HEK293T (cell line): ENCODE results near the gene MOSPD2.

ENCODE experiments used
- CTCF ChIA-PET: fragments of 350-600 bp; formaldehyde crosslinking; extraction: SDS; loops from one replicate; lab custom pipeline; 2021; ENCODE audit warnings: antibody characterized with exemption, inconsistent platforms; lab: Yijun Ruan, JAX
- POLR2A ChIA-PET: fragments of 350-600 bp; formaldehyde crosslinking; extraction: SDS; loops from one replicate; lab custom pipeline; 2020; ENCODE audit warnings: antibody characterized with exemption, inconsistent platforms; lab: Yijun Ruan, JAX
- DNase-seq: peaks from one replicate; pipeline ENCODE4 v3.0.0; 2012; ENCODE audit warnings: mixed read lengths; ENCODE audit errors: extremely low spot score
- ARNT ChIP-seq: fragments of 450-650 bp; IDR thresholded peaks from 2 replicates; pipeline ENCODE4 v1.6.1; 2017; ENCODE audit warnings: mild to moderate bottlenecking
- BHLHE40 ChIP-seq: fragments of 450-650 bp; IDR thresholded peaks from 2 replicates; pipeline ENCODE4 v1.6.1; 2016; ENCODE audit warnings: mild to moderate bottlenecking, moderate library complexity, borderline replicate concordance
- CTBP1 ChIP-seq: fragments of 450-650 bp; IDR thresholded peaks from 2 replicates; pipeline ENCODE4 v1.6.1; 2016; ENCODE audit warnings: borderline replicate concordance
- ELF4 ChIP-seq: fragments of 450-650 bp; IDR thresholded peaks from 2 replicates; pipeline ENCODE4 v1.6.1; 2017; ENCODE audit warnings: antibody characterized with exemption
- FOXA1 ChIP-seq: fragments of 450-650 bp; IDR thresholded peaks from 2 replicates; pipeline ENCODE4 v1.6.1; 2016; ENCODE audit warnings: mild to moderate bottlenecking
- FOXK2 ChIP-seq: fragments of 450-650 bp; IDR thresholded peaks from 2 replicates; pipeline ENCODE4 v1.6.1; 2016; ENCODE audit warnings: mild to moderate bottlenecking
- FOXM1 ChIP-seq: fragments of 450-650 bp; IDR thresholded peaks from 2 replicates; pipeline ENCODE4 v1.6.1; 2017; ENCODE audit warnings: mild to moderate bottlenecking, borderline replicate concordance
- HDGF ChIP-seq: fragments of 450-650 bp; IDR thresholded peaks from 2 replicates; pipeline ENCODE4 v1.6.1; 2017; ENCODE audit warnings: antibody characterized with exemption, borderline replicate concordance
- L3MBTL2 ChIP-seq: fragments of 450-650 bp; conservative IDR thresholded peaks from 2 replicates; pipeline ENCODE4 v1.6.1; 2016; ENCODE audit warnings: mild to moderate bottlenecking
- LEF1 ChIP-seq: fragments of 450-650 bp; IDR thresholded peaks from 2 replicates; pipeline ENCODE4 v1.6.1; 2017; ENCODE audit warnings: mild to moderate bottlenecking, borderline replicate concordance
- NFRKB ChIP-seq: fragments of 450-650 bp; IDR thresholded peaks from 2 replicates; pipeline ENCODE4 v1.6.1; 2016; ENCODE audit warnings: mild to moderate bottlenecking, moderate library complexity
- PKNOX1 ChIP-seq: fragments of 450-650 bp; IDR thresholded peaks from 2 replicates; pipeline ENCODE4 v1.6.1; 2016
- SP1 ChIP-seq: fragments of 450-650 bp; IDR thresholded peaks from 2 replicates; pipeline ENCODE4 v1.6.1; 2017
- SUZ12 ChIP-seq: fragments of 450-650 bp; IDR thresholded peaks from 2 replicates; pipeline ENCODE4 v1.6.1; 2016; ENCODE audit warnings: mild to moderate bottlenecking
- TARDBP ChIP-seq: fragments of 450-650 bp; IDR thresholded peaks from 2 replicates; pipeline ENCODE4 v1.6.1; 2016
- ZNF384 ChIP-seq: fragments of 450-650 bp; IDR thresholded peaks from 2 replicates; pipeline ENCODE4 v1.6.1; 2016

Gene MOSPD2

GRCh38 chrX:14919407-14919806 is 46.2 kb downstream of the MOSPD2 start:
- no peak for DNase-seq
- TF ChIP-seq TARDBP (no peak), PKNOX1 (peak; percentile 50)
- ChIA-PET POLR2A (no interaction called here), CTCF (interaction anchor here (0.5 kb wide), 1 partner anchor 1972 kb away, joined by 4 read pairs; no protein-coding TSS in a partner anchor)

GRCh38 chrX:14920196-14920595 is 47.0 kb downstream of the MOSPD2 start:
- CTCF ChIA-PET, result no interaction called here
- DNase-seq, result no peak
- no peak for TF ChIP-seq FOXK2
- no peak for TF ChIP-seq FOXM1
- TF ChIP-seq TARDBP, result no peak
- TF ChIP-seq L3MBTL2, result no peak
- no peak for TF ChIP-seq ARNT
- no peak for TF ChIP-seq PKNOX1
- POLR2A ChIA-PET, result no interaction called here

GRCh38 chrX:14922437-14922836 is 49.2 kb downstream of the MOSPD2 start:
- POLR2A ChIA-PET, result no interaction called here
- no peak for DNase-seq
- TF ChIP-seq PKNOX1 (no peak), SP1 (no peak), FOXM1 (no peak), SUZ12 (no peak), NFRKB (no peak), TARDBP (no peak), LEF1 (no peak), FOXK2 (no peak), HDGF (no peak), ELF4 (no peak), CTBP1 (no peak), BHLHE40 (no peak), FOXA1 (no peak)
- CTCF ChIA-PET, result no interaction called here

- no peak for DNase-seq
- ChIA-PET POLR2A (no interaction called here), CTCF (no interaction called here)
- TF ChIP-seq CTBP1, result no peak
- no peak for TF ChIP-seq FOXM1
- no peak for TF ChIP-seq FOXK2
- no peak for TF ChIP-seq TARDBP
- no peak for TF ChIP-seq BHLHE40
- TF ChIP-seq LEF1, result no peak
- no peak for TF ChIP-seq HDGF
- no peak for TF ChIP-seq L3MBTL2
- TF ChIP-seq NFRKB, result no peak
- TF ChIP-seq ZNF384, result no peak
- TF ChIP-seq FOXA1, result no peak
- TF ChIP-seq PKNOX1, result no peak
- no peak for TF ChIP-seq SP1
- TF ChIP-seq SUZ12, result no peak
- TF ChIP-seq ARNT, result no peak
Measured at GRCh38 chrX:14923761-14924160, 50.5 kb downstream of the MOSPD2 start.

- no peak for DNase-seq
- ChIA-PET CTCF (no interaction called here), POLR2A (no interaction called here)
- TF ChIP-seq PKNOX1 (no peak), FOXK2 (no peak), FOXM1 (no peak), BHLHE40 (no peak), TARDBP (no peak), ARNT (no peak), SP1 (no peak), LEF1 (no peak), HDGF (no peak), FOXA1 (no peak), SUZ12 (no peak), ELF4 (no peak), L3MBTL2 (no peak), CTBP1 (no peak), ZNF384 (no peak)
Measured at GRCh38 chrX:14926471-14926870, 53.2 kb downstream of the MOSPD2 start.

- DNase-seq, result no peak
- POLR2A ChIA-PET, result no interaction called here
- TF ChIP-seq LEF1 (no peak), PKNOX1 (no peak), ZNF384 (no peak), HDGF (no peak), FOXM1 (no peak), FOXA1 (no peak), SP1 (no peak), L3MBTL2 (no peak), FOXK2 (no peak), SUZ12 (no peak)
- CTCF ChIA-PET, result no interaction called here
Measured at GRCh38 chrX:14927401-14927800, 54.2 kb downstream of the MOSPD2 start.
